Activated CD4-positive, CD25-positive, alpha-beta regulatory T cell treated with anti-CD3 and anti-CD28 coated beads, Interleukin-2, amount 50 U/mL, for 24 hours (primary cell): ENCODE results near the gene XRN2.
"Not testable (repeated sequence)": the region's sequence is repeated elsewhere in the genome, so short reads cannot be mapped to it uniquely, and the experiment has no call there.

Source experiments
- ATAC-seq, 2 donors: fragments of 150-1000 bp; cut with Tn5 transposase; one replicate each; pipeline ENCODE4 v1.10.0; 2021; ENCODE audit warnings: mild to moderate bottlenecking in 1 of 2, moderate library complexity in 1 of 2

Gene XRN2

DNA sequence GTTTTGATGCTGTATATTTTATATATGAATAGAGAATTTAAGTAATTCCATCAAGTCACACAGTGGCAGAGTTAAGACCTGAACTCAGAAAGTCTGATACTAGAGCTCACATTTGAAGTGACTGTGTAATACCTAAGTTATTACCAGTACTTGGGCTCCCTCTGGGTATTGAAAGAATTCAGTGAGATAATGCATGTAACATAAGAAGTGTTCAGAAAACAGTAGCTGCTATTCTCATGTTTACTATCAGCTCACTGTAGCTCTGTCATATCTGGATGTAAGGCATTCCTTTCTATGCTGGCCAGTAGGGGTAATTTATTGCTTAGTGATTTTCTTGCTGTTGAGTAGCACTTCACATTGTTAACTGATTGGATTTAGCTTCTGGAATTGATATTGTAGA is 49.6 kb downstream of the XRN2 start:
- ATAC-seq = no peak

DNA sequence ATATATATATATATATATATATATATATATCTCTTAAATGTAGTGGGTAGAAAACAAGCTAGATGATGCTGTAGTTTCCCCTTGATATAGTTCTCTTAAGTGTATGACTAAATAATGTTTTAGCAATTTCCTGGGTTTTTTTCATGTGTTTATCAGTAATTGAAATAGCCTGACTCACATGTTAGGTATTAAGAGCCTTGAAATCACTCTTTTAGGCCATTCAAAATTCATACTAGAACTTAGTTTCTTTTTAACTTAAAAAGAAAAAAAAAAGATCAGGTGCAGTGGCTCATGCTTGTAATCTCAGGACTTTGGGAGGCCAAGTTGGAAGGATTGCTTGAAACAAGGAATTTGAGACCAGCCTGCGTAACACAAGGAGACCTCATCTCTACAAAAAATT is 50.1 kb downstream of the XRN2 start:
- ATAC-seq = no peak

DNA sequence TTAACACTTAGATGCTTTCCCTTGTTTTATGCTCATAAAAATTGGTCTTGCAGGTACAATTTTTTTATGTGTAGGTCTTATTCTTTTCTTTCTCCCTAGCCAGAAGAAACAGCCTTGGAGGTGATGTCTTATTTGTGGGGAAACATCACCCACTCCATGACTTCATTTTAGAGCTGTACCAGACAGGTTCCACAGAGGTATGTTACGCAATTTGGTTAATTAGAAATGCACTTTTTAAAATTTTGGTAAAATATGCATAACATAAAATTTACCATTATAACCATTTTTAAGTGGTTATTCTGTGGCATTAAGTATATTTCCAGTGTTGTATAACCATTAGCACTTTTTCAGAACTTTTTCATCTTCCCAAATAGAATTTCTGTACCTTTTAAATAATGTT is 52.9 kb downstream of the XRN2 start:
- ATAC-seq = no peak

DNA sequence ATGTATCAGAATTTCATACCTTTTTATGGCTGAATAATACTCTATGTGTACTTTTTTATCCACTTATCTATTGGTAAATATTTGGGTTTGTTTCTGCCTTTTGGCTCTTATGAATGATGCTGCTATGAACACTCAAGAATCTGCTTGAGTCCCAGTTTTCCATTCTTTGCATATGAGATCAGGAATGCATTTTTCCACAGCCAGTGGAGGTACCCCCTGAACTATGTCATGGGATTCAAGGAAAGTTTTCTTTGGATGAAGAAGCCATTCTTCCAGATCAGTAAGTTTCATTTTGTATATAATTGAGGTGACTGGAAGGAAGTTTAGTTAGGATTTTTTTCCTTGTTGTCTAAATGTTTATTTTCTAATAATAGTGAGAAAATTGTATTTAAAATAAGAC is 53.3 kb downstream of the XRN2 start:
- ATAC-seq = no peak

DNA sequence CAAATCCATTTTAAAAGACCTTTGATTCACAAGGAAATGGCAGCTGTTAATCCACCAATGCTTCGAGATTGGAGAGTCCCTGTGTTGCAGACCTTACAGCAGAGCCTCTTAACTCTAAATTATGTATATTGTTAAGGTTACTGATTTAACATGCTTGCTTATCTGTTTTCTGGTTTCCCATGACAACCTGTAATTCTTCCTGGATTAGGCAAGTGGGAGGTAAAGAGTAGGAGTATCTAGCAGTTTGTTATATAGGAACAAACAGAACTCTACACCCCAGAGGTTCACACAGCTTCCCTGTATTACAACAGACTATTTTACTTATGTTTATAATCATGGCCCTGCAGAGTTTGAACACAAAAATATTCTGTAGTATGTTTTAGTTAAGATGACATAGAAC is 54.7 kb downstream of the XRN2 start:
- ATAC-seq = no peak

DNA sequence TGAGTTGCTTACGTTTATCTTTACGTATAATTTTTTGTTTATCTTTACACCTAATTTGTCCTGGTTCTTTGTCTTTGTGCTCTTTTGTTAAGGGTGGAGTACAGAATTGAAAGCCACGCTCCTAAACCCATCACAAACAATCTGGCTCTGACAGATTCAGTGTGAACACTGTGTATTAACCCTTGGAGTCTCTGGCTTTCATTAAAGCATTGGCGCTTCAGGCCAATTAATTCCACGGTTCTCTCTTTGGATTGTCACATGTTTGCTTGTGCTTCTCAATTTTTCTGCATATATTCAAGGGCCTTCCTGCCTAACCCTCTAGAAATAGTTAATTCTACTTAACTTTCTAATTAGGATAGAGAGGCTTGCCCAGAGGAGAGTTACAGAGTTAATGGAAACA is 55.6 kb downstream of the XRN2 start:
- ATAC-seq = no peak

DNA sequence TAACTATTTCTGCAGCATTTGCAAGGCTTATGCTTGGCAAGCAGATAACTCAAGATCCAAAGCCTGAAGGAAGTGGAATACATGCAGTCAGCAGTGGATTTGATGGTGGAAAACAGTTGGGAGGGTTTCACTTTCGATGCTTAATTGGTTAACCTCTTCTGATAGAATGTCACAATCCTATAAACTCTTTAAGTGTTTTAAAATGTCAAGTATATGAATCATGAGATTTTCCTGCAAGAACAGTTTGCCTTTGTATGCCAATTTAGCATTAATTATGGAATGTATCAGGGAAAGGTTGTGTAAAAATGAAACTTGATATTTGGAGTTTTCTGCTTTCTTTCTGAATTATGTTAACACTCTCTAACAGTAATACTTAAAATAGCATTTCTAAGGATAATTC is 57.6 kb downstream of the XRN2 start:
- no peak for ATAC-seq

DNA sequence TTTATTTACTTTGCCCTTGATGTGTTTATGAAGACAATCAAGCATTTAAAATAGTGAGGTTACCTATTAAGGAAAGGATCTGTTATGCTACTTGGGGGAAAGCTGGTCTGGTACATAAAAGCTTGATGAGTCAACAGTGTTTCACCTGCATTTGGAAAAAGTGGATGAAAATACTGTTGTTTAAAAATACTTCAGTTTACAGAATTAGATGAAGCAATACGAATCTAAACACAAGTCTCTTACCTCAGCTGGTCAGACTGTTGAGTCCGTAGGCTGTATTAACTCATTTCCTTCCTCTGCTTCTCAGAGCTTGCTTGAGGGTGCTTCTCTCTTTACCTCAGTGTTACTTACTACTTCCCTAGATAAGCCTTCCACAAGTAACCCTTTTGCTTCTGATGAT is 58.1 kb downstream of the XRN2 start:
- no peak for ATAC-seq

DNA sequence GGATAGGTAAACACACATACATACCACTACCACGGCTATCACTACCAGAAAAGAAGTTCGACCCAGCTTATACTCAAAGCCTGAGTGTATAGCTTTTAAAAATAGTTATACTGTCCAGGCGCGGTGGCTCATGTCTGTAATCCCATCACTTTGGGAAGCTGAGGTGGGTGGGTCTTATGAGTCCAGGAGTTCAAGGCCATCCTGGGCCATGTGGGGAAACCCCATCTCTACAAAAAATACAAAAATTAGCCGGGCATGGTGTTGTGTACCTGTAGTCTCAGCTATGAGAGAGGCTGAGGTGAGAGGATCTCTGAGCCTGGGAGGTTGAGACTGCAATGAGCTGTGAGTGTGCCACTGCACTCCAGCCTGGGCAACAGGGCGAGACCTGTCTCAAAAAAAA is 61.3 kb downstream of the XRN2 start:
- no peak for ATAC-seq

DNA sequence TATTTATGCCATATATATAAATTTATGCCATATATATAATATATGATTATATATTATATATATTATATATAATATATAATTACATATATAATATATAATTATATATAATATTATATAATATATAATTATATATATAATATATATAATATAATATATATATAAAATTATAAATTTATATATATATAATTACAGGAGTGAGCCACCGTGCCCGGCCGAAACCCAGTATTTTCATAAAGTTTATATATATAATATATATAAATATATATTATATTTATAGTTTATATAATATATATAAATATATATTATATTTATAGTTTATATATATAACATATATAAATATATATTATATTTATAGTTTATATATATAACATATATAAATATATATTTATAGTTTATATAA is 62.6 kb downstream of the XRN2 start:
- no peak for ATAC-seq

DNA sequence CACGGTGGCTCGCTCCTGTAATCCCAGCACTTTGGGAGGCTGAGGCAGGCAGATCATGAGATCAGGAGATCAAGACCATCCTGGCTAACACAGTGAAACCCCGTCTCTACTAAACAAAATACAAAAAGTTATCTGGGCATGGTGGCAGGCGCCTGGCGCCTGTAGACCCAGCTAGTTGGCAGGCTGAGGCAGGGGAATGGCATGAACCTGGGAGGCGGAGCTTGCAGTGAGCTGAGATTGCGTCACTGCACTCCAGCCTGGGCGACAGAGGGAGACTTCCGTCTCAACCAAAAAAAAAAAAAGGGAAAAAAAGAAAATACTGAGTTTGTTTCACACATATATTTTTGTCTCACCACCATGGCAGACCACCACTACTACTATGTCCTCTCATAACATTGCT is 63.1 kb downstream of the XRN2 start:
- not testable (repeated sequence) for ATAC-seq

DNA sequence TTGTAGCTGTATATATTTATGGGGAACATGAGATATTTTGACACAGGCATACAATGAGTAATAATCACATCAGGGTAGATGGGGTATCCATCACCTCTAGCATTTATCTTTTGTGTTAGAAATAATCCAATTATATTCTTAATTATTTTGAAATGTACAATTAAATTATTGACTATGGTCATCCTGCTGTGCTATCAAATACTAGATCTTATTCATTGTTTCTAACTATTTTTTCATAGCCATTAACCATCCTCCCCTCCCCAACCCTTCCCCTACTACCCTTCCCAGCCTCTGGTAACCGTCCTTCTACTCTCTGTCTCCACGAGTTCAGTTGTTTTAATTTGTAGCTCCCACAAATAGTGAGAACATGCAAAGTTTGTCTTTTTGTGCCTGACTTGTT is 65.7 kb downstream of the XRN2 start:
- ATAC-seq = no peak

DNA sequence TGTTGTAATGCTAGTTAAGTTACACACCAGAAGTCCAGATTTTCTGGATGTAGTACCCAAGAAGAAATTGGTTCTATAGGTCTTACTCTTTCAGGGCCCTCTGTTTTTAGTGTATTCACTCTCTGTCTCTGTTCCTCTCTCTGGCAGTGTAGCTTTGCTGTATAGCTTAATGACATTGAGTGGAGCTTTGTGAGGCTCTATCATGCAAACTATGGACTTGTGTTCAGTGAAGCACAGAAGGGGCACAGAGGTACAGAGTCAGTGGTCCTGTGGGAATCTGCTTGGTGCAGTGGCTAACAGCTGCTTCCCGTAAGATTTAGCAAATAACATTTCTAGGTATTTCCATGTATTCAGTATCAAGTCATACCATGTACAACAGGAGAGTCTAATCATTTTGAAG is 68.1 kb downstream of the XRN2 start:
- no peak for ATAC-seq

DNA sequence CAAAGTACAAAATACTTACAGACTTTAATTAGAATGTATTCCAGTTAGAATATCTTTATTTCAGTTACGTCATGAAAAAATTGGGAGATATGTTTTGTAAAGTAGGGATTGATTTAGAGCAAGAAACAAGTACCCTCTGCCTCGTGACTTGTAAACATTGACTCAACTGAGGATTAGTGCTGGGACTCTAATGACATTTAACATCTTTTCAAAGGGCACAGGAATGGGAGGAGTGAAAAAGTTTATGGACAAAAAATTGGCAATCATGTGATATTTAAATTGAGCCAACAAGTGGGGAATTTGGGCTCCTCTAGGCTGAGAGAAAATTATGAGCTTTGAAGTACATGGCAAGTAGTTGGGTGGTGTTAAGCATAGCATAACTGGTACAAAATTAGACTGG is 68.9 kb downstream of the XRN2 start:
- ATAC-seq = no peak

DNA sequence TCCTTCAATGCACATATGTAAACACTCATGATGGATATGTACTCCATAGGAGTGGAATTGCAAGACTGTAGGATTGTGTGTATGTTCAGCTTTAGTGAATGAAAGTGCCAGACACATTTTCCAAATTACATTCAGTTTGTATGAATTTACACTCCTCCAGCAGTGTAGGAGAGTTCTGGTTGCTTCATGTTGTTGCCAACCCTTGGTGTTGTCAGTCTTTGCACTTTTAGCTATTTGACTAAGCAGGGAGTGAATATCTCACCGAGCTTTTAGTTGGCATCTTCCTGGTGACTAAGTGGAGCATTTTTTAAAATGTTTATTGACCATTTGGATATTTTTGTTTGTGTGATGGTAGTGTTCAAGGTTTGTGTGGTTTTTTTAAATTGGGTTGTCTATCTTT is 70.3 kb downstream of the XRN2 start:
- ATAC-seq = no peak

DNA sequence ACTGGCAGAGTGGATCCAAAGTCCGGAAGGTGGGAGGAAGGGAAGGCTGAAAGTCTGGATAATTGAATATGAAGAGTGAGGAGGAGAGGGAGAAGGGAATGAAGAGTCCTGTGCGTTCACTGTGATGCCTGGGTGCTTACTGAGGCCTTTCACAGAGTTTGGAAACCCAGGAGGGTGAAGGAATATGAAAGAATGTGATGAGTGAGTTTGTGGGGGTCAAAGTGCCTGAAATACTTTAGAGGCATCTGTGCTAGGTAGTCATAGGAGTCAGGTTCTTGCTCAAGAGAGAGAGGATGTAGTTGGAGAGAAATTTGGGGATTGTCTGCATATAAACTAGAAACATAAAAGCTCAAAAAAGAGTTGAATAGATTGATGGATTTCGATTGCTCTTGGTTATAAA is 73.5 kb downstream of the XRN2 start:
- ATAC-seq = no peak

DNA sequence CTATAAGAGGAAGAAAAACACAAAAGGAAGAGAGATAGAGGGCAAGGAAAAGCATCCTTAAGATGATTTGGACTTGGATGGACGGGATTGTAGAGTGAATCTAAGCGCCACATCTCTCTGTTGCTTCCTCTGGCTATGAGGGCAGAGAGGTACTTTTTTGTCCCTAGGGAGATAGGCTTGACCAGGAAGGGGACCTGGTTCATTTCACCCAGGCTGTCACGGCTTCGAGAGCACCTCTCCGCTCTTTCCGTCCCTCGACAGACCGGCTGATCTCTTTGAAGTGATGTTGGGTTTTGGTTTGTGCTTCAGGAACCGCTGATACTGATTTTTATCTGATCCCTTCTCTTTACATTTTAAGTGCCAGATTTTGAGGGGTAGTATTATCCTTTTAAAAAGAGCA is 74.6 kb downstream of the XRN2 start:
- ATAC-seq = no peak

DNA sequence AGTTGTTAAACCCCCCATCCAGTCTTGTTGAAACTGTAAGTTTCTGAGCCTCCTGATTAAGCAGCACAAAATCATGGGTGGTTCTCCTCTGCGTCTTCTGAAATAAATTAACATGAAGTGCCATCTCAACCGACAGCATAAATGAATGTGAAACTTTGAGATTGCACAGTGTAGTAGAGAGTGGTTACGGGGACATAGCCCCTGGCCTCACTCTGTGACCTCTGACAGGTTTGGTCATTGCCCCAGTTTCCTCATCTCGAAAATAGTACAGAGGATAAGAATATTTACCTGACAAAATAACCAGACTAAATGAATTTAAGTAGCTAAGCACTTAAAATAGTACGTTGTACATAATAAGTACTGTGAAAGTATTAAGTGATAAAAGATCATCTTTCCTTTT is 75.1 kb downstream of the XRN2 start:
- no peak for ATAC-seq

DNA sequence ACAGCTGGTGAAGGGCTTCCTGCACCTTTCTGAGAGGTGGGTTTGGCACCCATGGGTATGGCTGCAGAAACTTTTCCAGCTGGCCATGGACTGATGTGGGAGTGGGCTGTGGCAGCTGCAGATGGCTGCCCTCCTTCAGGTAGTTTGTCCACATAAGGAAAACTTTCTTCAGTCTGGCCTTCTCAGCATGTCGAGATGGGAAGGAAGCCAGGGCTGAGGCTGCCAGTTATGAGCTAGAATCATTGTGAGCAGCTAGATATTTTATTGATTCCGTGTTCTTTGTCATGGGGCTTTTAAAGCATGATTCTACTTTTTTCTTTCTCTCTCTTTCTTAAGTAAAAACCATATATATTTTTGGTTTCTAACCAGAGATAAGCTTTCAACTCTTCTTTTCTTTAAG is 77.6 kb downstream of the XRN2 start:
- no peak for ATAC-seq

DNA sequence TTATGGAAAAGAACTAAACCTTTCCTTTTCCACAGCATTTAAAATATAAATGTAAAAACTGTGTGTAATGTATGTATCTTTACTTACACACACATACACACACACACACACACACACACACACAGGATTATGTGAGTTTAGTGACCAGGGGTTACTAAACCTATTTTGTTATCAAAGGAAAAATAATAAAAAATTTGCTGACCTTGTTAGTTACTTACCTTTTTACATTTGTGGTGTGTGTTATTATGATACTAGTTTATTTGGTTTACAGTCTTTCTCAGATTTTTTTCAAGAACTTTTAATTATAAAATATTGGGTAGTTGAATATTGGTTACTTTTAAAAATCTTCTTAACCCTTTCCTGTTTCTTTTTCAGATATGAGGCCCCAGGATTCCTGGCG is 78.5 kb downstream of the XRN2 start:
- no peak for ATAC-seq

DNA sequence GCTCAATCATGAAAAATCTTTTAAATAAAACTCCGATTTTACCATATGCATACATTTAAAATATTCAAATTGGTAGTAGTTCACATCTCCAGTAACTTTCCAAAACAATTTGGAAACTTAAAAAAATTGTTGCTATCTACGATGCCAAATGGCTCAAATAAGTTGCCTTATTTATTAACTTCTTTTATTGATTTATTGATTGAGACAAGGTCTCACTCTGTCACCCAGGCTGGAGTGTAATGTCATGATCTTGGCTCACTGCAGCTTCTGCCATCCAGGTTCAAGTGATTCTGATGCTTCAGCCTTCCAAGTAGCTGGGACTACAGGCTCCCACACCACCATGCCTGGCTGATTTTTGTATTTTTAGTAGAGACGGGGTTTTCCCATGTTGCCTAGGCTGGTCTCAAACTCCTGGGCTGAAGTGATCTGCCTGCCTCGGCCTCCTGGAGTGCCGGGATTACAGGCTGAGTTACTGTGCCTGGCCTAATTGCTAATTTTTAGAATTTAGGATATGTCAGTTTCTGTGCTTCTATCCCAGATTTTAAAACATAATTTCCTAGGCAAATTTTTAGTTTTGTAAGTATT is 81.3 kb downstream of the XRN2 start:
- ATAC-seq = no peak

DNA sequence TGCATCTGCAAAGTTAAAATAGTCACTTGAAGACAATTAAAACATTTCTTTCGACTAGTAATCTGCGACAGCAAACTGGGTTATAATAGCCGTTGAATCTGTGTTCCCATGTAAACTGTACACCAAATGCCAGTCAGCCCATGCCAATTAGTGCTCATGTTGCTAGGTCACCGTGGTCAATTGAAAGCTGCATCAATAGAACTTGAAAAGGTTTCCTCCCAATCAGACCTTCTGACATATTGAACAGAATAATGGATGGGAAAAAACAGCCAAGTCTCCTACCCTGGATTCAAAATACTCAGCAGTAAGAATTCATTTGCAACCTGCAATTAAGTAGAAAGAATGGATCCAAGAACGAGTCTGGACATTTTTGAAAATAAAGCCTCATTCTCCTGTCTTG is 83.0 kb downstream of the XRN2 start:
- no peak for ATAC-seq

DNA sequence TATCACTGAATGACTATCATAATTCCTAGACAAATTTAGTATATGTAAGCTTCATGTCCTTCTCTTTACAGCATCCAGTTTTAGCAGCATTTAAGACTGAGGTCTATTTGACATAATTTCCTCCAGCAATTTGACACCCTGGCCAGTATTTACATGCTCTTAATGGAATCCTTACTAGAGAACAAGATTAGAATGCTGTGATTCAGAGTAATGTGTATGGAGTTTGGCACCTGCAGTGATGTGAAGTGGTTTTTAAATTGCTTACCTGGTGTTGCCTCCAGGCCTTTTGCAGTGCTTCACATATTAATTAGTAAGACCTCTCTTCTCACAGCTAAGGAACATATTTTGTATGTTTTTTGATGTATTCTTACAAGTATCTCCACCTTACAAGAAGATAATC is 84.4 kb downstream of the XRN2 start:
- no peak for ATAC-seq

DNA sequence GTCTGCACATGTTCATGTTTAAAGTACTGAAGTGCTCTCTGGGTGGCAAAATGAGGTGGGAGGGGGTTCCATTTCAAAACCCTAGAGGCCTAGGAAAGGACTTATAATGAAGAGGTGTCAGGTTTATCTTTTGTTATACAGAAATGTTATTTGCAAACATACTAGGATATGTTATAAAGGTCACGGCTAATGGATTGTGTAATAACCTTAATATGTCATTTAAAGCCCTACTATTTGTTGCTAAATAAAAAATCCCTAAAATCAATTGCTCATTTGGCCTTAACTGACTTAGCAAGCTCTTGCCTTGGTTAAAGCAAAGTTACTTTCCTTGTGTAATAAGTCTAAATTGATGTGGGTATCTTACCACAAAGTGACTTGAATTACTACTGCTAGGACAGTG is 85.4 kb downstream of the XRN2 start:
- ATAC-seq = no peak

DNA sequence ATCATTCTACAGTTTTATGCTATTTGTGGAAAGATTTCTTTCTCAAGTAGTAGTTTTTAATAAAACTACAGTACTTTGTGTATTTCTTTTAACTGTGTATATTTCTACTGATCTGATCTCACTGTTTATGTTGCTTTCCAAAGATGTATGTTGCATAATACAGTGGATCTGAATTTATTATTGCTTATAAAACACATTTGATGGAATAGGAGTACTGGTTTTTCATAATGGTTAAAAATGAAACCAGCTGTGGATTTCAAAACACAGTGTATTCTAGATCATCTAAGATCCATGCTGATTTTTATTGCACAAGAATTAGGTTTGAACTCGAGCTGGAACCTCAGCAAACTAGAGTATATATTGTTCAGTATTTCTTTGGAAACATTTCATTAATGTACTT is 86.2 kb downstream of the XRN2 start:
- ATAC-seq = no peak

DNA sequence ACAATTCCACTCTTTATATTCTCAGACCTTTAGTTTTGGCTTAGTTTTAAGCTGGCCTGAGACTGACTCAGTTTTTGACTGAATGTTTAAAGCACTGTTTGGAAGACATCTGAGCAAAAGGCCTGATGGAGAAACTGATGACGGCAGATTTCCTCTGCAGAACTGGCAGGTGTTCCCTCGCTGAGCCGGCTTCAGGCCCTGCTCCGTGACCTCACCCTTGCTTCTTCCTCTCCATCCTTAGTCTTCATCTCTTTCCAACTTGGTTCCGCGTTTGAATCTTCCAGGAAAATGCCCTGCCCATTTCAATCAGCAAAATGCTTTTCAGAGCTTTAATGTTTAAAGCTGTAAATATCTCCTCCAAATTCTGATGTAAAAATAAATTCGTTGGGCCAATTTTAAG is 87.6 kb downstream of the XRN2 start:
- no peak for ATAC-seq
